NB4 (cell line): ENCODE measurements around the gene CHST8.

ENCODE experiments used
- DNase-seq: peaks from one replicate; pipeline ENCODE4 v3.0.0; 2010; ENCODE audit warnings: low read depth
- H3K4me3 ChIP-seq: one replicate; pipeline ENCODE4 v1.5.1; 2011; ENCODE audit warnings: mild to moderate bottlenecking, low read depth, low read length, moderate library complexity
- CTCF ChIP-seq: IDR thresholded peaks from one replicate; pipeline ENCODE4 v1.5.1; 2012; ENCODE audit warnings: low read depth, low read length
- MAX ChIP-seq: IDR thresholded peaks from 2 replicates; pipeline ENCODE4 v1.6.1; 2011; ENCODE audit warnings: low read depth, low read length
- MYC ChIP-seq: IDR thresholded peaks from 2 replicates; pipeline ENCODE4 v1.6.1; 2011; ENCODE audit warnings: low read depth, low read length
- POLR2A ChIP-seq: IDR thresholded peaks from 2 replicates; pipeline ENCODE4 v1.6.1; 2011; ENCODE audit warnings: mild to moderate bottlenecking; ENCODE audit not compliant: insufficient read length; ENCODE audit errors: extremely low read depth

CHST8 gene

GRCh38 chr19:33673258-33673875, 51.6 kb downstream of the CHST8 start:
- DNase-seq, result no peak
- H3K4me3 ChIP-seq, result no peak overlapping the region
- no peak for TF ChIP-seq MAX
- TF ChIP-seq CTCF, result no peak
- TF ChIP-seq POLR2A, result no peak
- no peak for TF ChIP-seq MYC

GRCh38 chr19:33673996-33674625, 52.4 kb downstream of the CHST8 start:
- no peak for DNase-seq
- TF ChIP-seq POLR2A (no peak), MAX (no peak), MYC (no peak), CTCF (no peak)
- H3K4me3 ChIP-seq, result no peak overlapping the region

- no peak overlapping the region for H3K4me3 ChIP-seq
- no peak for TF ChIP-seq CTCF
- TF ChIP-seq MAX, result no peak
- no peak for TF ChIP-seq POLR2A
- TF ChIP-seq MYC, result no peak
- no peak for DNase-seq
Measured at GRCh38 chr19:33674626-33675367, 53.0 kb downstream of the CHST8 start.

- H3K4me3 ChIP-seq, result no peak overlapping the region
- DNase-seq, result no peak
- no peak for TF ChIP-seq MYC
- TF ChIP-seq CTCF, result no peak
- no peak for TF ChIP-seq MAX
- TF ChIP-seq POLR2A, result no peak
Measured at GRCh38 chr19:33675501-33676124, 53.9 kb downstream of the CHST8 start.

GRCh38 chr19:33676999-33677665, 55.4 kb downstream of the CHST8 start:
- no peak for TF ChIP-seq CTCF
- TF ChIP-seq MAX, result no peak
- no peak for TF ChIP-seq POLR2A
- TF ChIP-seq MYC, result no peak
- H3K4me3 ChIP-seq, result no peak overlapping the region
- no peak for DNase-seq
